ENCODE measurements around the gene SLC16A11. TPM values are rescaled to one million over a fixed set of nuclear protein-coding genes. Genes with fewer than 3 reads are reported as not detected.

Gene SLC16A11
- total and polyA plus RNA-seq, 9 of the 15 experiments (the other 6 are each of a cell fraction or from before 2014, with no cell fraction given), result not detected

DNA sequence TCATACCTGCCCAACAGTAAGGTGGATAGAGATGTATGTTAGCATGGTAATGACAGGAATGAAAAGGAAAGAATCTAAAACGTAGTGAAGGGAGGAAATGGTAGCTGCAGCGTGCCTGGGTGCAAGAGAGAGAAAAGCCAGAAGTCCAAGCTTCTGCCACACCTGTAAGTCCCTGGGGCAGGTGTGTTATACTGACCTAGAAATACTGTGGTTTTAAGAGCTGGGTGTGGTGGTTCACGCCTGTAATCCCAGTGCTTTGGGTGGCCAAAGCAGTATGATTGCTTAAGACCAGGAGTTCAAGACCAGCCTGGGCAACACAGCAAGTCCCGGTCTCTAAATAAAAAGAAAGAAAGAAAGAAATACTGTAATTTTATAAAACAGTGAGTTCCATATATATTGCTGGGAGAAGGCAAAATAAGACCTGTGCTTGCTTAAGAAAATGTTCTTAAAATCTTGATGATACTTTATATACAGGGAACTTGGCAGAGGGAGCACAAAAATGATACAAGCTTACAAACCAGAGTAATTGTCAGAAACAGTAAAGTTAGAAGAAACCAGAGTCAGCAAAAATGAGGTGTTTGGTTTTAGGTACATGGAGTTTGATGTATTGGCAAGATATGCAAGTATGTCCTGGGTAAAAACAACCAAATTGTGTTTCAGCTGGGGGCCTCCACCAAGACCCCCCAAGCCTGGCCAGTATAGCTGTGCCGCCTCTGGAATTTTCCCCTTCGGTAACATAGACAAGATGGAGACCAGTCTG, 41.4 kb downstream of the SLC16A11 start:
- CTCF ChIA-PET (ENCODE audit: low intra/inter-chr PET ratio), result interaction anchor here (1.3 to 2.9 kb wide), 4 partner anchors 89 to 336 kb away, joined by 4 to 15 read pairs (median 6); no protein-coding TSS in a partner anchor
- H3K36me3 ChIP-seq (ENCODE audit: control insufficient read depth, insufficient read depth, low read length), result peaks cover 42% of the 10 kb centered on the region; the same call in 2 of the 3 replicates
- H3K9ac ChIP-seq (ENCODE audit: insufficient read depth in 1 of 2, low read depth in 2 of 2, low read length in 2 of 2), result no peak overlapping the region
- peaks cover 3 to 26% of the 10 kb centered on the region in 2 experiments; a peak in 4 of 5 replicates for H3K4me1 ChIP-seq (replicated peaks in 1 of 2; ENCODE audit: control insufficient read depth in 2 of 2, insufficient read depth in 2 of 2, low read length in 2 of 2)
- intact Hi-C loops (cut with micrococcal nuclease), result no loop called here
- no peaks in the 10 kb centered on the region for H3K27me3 ChIP-seq (ENCODE audit: control insufficient read depth in 2 of 2, insufficient read depth in 2 of 2, low read length in 2 of 2)
- BruUV-seq (replicated peaks), result no TSS peak
- TF ChIP-seq MAFG (tag; conservative IDR thresholded peaks at IDR 0.05), result peak; percentile 38; the same call in 1 of the 2 replicates
- peak; percentile 27; the same call in 1 of the 2 replicates for TF ChIP-seq MAFK (IDR thresholded peaks at IDR 0.05; ENCODE audit: low read length)
- TF ChIP-seq MAFF (IDR thresholded peaks at IDR 0.05; ENCODE audit: low read length), result peak; percentile 31; the same call in 1 of the 2 replicates
- TF ChIP-seq ZNF316 (IDR thresholded peaks at IDR 0.05), result peak; percentile 78
- TF ChIP-seq, protein P1, sequence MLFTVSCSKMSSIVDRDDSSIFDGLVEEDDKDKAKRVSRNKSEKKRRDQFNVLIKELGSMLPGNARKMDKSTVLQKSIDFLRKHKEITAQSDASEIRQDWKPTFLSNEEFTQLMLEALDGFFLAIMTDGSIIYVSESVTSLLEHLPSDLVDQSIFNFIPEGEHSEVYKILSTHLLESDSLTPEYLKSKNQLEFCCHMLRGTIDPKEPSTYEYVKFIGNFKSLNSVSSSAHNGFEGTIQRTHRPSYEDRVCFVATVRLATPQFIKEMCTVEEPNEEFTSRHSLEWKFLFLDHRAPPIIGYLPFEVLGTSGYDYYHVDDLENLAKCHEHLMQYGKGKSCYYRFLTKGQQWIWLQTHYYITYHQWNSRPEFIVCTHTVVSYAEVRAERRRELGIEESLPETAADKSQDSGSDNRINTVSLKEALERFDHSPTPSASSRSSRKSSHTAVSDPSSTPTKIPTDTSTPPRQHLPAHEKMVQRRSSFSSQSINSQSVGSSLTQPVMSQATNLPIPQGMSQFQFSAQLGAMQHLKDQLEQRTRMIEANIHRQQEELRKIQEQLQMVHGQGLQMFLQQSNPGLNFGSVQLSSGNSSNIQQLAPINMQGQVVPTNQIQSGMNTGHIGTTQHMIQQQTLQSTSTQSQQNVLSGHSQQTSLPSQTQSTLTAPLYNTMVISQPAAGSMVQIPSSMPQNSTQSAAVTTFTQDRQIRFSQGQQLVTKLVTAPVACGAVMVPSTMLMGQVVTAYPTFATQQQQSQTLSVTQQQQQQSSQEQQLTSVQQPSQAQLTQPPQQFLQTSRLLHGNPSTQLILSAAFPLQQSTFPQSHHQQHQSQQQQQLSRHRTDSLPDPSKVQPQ (CRISPR knock-in tag; IDR thresholded peaks at IDR 0.05; ENCODE audit: borderline replicate concordance), result no peak
- peak; percentile 61 for TF ChIP-seq C11orf30 (IDR thresholded peaks at IDR 0.05; ENCODE audit: low read depth)
- no peak overlapping the region for H2AFZ ChIP-seq (ENCODE audit: low read depth, low read length)
- no peaks in the 10 kb centered on the region for H3K9me1 ChIP-seq (ENCODE audit: control insufficient read depth, insufficient read depth, low read length)
- ATAC-seq, result no peak
- H3K4me3 ChIP-seq, result no peak overlapping the region
- 80% methylated on average over 5 of the region's 6 CpGs for WGBS (ENCODE audit: insufficient coverage, low coverage, missing lambda C conversion rate)
- FAIRE-seq, result no peak
- no peaks in the 10 kb centered on the region for H4K20me1 ChIP-seq (replicated peaks; ENCODE audit: control insufficient read depth, insufficient read depth, low read length)
- H3K79me2 ChIP-seq (ENCODE audit: control insufficient read depth, insufficient read depth, low read length), result peaks cover 5% of the 10 kb centered on the region; the same call in 2 of the 3 replicates
- no peak overlapping the region for H3K27ac ChIP-seq (ENCODE audit: extremely low read depth, low read depth, low read length)
- in situ Hi-C loops (cut with MboI), result no loop called here
- no peak for DNase-seq (ENCODE audit: extremely low read depth in 1 of 4, low spot score in 3 of 4)
- no peaks in the 10 kb centered on the region for H3K9me3 ChIP-seq (replicated peaks; ENCODE audit: control insufficient read depth, insufficient read depth, low read depth, low read length)
- H3K4me2 ChIP-seq (ENCODE audit: insufficient read depth, low read length), result no peak overlapping the region
- POLR2A ChIA-PET, result interaction anchor here (0.6 to 1.8 kb wide), 3 partner anchors 8 to 92 kb away, joined by 3 to 6 read pairs (median 3); no protein-coding TSS in a partner anchor
